GM12892 (cell line): ENCODE results near the gene ATP5ME.
A peak's percentile ranks its signal among the peaks of the same experiment; 100 is the strongest.
"Not testable (repeated sequence)": the region's sequence is repeated elsewhere in the genome, so short reads cannot be mapped to it uniquely, and the experiment has no call there.

ENCODE experiments used
- DNase-seq: peaks from one replicate; pipeline ENCODE4 v3.0.0; 2011; ENCODE audit not compliant: insufficient read length
- FAIRE-seq: peaks from 2 replicates; lab custom pipeline; 2011; peaks lifted over from hg19 to GRCh38; lab: Jason Lieb, UNC
- POLR2A ChIP-seq: IDR thresholded peaks from 2 replicates; pipeline ENCODE4 v1.6.1; 2011; ENCODE audit warnings: low read depth, low read length, control low read depth
- POLR2AphosphoS5 ChIP-seq: IDR thresholded peaks from 2 replicates; pipeline ENCODE4 v1.6.1; 2011; ENCODE audit warnings: low read depth, low read length, control low read depth
- TAF1 ChIP-seq: IDR thresholded peaks from 2 replicates; pipeline ENCODE4 v1.6.1; 2011; ENCODE audit warnings: low read depth, mild to moderate bottlenecking, control low read depth, low read length, borderline replicate concordance

The ATP5ME gene

DNA sequence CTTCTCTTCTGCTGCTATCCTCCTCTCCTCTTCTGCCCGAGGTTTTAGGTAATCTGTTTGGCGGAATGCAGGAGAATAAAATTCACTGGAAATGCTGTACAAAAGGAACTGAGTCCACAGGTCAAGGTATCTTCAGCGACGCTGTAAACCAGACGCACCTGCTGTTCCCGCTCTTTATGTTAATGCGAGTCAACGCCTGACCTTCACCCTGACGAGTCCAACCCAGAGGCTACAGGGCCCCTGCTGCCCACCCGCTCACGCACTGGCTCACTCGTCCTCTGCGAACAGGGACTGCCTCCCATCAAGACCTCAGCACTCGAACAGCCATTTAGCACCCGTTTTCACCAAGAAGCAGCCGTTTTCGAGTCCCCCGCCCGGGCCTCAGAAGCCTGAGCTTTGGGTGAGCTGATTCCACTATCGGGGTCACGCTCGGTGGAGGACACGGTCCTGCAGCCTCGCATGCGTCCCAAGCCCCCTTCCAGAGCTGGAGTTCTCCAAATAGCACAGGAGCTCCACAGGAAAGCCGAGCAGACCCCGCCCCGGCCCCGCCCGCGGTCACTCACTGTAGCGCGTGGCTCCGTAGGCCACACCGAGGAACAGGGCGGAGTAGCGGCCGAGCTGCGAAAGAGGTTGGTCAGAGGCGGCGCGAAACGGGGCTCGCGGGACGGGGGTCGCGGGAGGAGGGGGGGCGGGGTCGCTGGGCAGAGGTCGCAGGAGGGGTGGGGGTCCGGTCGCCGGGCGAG is 556 bp downstream of the ATP5ME start:
- no peak for TF ChIP-seq POLR2AphosphoS5
- TF ChIP-seq POLR2A, result no peak
- TF ChIP-seq TAF1, result no peak
- no peak for FAIRE-seq
- no peak for DNase-seq

DNA sequence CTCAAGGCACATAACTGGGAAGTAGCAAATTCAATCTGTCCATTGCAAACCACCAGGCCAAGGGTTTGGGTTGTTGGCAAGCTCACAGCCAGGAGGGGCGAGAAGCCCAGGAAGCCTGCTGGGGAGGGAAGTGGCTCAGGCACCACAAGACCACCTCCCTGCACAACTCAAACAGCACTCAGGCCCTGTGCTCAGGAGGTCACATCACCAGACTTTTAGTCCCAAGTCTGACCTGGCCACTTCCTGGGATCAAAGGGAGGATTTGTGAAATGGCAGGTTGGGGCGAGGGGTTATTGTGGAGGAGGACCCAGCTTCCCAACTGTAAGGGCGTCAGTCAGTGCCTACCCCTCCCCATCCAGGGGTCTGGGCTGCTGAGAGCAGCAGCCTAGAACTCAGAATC is 2.3 kb downstream of the ATP5ME start:
- TF ChIP-seq POLR2A (no peak), TAF1 (no peak), POLR2AphosphoS5 (no peak)
- FAIRE-seq (no peak), DNase-seq (no peak)

DNA sequence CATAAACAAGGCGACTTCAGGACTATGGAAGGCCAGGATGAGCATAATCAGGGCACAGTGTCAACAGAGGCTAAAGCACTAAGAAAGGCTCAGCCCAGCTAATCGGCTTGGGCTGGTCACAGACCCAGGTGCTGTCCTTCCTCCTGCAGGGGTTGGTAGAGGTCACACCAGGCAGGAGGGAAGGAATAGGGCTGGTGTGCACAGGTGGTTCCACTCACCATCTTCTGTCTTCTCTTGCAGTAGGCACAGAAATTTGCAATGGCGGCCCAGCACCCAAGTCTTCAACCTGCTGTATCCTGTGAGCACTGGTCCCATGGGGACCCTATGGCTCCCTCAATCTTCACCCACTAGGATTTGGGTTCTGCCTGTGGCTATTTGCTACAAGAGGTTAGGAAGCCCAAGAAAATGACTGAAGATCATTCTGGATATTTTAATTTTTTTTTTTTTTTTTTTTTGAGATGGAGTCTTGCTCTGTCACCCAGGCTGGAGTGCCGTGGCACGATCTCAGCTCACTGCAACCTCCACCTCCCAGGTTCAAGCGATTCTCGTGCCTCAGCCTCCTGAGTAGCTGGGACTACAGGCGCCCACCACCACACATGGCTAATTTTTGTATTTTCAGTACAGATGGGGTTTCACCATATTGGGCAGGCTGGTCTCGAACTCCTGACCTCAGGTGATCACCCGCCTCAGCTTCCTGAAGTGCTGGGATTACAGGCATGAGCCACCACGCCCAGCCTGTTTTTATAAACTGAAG is 4.1 kb downstream of the ATP5ME start:
- not testable (repeated sequence) for DNase-seq, FAIRE-seq
- 0 out of 2 replicates have a peak, but pooled peaks have one; percentile 37 for TF ChIP-seq POLR2AphosphoS5

DNA sequence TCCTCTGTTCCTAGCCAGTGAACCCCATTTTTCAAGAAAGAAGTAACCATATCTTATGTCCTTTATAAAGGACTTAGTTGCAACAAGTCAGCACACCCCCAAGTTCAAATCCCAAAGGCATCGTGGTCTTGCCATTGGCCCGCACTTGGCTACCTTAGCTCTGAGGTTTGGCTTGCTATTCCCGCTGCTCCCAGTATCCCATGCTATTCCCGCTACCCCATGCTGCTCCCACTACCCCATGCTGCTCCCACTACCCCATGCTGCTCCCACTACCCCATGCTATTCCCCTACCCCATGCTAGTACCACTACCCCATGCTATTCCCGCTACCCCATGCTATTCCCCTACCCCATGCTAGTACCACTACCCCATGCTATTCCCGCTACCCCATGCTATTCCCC is 5.9 kb downstream of the ATP5ME start:
- not testable (repeated sequence) for FAIRE-seq, DNase-seq

DNA sequence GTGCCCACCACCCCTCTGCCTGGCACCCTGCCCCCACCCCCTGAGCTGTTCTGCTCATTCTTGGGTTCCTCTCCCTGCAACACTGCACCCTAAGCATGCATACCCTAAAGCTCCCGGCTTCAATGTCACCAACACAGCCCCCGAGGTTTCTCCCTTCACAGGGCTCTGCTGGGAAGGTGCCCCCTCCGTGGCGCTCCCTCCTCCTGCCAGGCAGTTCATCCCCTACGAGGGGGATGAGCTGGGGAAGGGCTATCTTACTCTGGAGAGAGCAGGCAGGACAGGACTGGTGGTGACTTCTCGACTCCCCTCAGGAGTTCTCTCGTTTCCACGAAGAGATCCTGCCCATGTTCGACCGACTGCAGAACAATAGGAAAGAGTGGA is 6.5 kb downstream of the ATP5ME start:
- DNase-seq (no peak), FAIRE-seq (no peak)
- TF ChIP-seq TAF1 (no peak), POLR2A (no peak), POLR2AphosphoS5 (no peak)

DNA sequence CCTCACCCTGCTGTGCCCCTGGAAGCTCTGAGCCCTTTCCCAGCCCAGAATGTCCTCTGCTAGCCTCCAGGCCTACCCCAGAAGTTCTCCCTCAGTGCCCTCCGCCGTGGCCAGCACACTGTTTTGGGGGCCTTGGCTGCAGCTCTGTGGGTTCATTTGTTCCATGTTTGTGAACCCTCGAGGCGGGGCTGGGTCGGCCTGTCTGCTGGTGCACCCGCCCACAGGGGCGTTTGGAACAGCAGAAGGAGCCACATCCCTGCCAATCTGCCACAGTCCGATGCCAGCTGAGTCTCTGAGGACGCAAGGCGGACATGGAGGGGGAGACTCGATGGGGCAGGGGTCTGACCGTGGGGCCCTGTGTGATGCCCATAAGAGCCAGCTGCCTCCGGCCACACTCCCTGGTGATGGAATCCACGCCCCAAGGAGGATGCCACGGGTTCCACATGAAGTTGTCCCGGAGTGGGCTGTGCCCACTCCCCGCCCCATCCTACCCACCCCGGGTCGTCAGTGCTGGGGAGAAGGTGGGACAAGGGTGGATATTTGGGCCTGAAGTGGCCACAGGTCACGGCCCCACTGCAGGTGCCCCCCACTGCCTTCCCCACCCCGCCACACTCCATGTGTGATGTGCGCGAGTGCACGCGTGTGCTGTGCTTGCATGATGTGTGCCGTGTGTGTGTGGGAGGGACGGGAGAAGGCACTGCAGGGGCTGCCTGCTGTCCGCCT is 7.1 kb downstream of the ATP5ME start:
- FAIRE-seq, result no peak
- TF ChIP-seq TAF1, result no peak
- TF ChIP-seq POLR2A, result no peak
- no peak for TF ChIP-seq POLR2AphosphoS5
- no peak for DNase-seq

DNA sequence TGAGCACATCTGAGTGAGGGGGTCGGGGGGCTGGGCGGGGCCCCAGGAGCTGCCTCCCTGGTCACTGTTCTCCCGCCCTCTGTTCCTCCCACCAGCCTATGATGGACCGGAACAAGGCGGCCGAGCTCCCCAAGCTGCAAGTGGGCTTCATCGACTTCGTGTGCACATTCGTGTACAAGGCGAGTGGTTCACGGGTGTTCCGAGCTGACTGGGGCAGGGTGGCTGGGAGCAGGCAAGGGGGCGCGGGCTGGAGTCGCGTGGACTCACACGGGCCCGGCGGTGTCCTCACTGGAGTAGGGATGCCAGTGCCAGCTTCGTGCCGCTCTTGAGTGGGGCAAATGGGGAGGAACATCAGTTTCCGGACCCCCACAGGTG is 7.7 kb downstream of the ATP5ME start:
- FAIRE-seq (no peak), DNase-seq (no peak)
- TF ChIP-seq TAF1 (no peak), POLR2AphosphoS5 (no peak), POLR2A (no peak)

DNA sequence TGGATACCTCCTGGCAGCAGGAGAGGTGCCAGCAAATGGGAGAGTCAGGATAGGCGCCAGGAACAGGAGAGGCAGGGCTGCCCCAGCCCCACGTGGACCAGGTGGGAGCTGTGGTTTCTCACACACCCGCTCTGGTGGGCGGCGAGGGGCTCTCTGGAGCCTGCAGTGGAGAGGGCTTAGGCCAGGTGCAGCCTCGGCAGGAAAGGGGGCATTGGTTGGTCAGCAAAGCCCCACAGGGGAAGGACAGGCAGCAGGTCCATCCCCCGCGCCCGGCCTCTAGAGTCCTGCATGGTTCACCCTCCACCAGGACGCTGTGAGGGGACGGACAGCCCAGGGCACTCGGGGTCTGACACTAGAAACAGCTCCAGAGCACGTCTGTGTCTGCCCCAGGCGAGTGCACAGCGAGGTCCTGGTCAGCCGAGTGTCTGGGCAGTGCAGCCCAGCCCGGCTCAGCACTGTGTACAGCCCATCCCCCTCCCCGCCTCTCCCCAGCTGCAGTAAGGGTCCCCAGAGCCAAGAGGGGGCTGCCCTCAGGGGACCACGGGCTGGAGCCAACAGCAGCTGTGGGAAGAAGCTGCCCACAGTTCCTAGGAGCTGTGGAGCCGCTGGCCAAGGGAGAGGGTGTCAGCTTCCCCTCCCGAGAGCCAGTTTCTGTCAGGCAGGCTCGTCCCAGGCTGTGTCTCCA is 8.2 kb downstream of the ATP5ME start:
- DNase-seq (no peak), FAIRE-seq (no peak)
- TF ChIP-seq POLR2A, result no peak
- no peak for TF ChIP-seq POLR2AphosphoS5
- no peak for TF ChIP-seq TAF1

DNA sequence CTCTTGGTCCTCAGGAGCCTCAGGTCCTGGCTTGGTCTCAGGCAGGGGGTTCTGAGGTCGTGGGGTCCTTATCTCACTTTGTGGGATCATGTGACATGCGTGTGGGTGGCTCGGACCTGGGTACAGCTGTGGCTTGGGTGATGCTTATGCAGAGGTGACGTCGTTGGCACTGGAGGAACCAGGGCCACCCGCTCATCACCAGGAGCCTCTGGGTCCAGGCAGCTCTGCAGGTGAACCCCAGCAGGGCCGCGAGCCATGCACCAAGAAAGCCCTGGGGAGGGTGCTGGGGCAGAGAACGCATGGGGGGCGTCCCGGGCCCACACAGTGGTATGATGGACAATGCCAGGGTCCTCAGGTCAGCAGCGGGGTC is 8.7 kb downstream of the ATP5ME start:
- TF ChIP-seq TAF1 (no peak), POLR2AphosphoS5 (no peak), POLR2A (no peak)
- no peak for FAIRE-seq
- no peak for DNase-seq

DNA sequence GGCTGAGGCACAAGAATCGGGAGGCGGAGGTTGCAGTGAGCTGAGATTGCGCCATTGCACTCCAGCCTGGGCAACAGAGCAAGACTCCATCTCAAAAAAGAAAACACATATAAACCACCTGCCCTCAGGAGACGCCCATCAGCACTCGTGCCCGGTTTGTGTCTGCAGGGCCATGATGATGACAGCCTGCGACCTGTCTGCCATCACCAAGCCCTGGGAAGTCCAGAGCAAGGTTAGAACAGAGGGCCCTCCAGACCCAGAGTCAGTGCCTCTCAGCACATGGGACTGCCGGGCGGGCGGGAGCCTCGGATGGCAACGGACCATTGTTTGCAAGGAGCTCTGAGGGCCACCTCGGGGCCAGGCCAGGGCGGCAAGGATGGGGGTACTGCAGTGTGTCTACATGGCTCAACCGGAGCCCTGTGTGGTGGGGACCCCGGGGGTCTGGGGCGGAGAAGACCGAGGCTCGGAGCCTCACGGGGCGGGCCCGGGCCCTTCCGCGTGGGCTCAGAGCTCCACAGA is 9.3 kb downstream of the ATP5ME start:
- no peak for DNase-seq
- no peak for TF ChIP-seq TAF1
- no peak for TF ChIP-seq POLR2A
- no peak for TF ChIP-seq POLR2AphosphoS5
- no peak for FAIRE-seq

DNA sequence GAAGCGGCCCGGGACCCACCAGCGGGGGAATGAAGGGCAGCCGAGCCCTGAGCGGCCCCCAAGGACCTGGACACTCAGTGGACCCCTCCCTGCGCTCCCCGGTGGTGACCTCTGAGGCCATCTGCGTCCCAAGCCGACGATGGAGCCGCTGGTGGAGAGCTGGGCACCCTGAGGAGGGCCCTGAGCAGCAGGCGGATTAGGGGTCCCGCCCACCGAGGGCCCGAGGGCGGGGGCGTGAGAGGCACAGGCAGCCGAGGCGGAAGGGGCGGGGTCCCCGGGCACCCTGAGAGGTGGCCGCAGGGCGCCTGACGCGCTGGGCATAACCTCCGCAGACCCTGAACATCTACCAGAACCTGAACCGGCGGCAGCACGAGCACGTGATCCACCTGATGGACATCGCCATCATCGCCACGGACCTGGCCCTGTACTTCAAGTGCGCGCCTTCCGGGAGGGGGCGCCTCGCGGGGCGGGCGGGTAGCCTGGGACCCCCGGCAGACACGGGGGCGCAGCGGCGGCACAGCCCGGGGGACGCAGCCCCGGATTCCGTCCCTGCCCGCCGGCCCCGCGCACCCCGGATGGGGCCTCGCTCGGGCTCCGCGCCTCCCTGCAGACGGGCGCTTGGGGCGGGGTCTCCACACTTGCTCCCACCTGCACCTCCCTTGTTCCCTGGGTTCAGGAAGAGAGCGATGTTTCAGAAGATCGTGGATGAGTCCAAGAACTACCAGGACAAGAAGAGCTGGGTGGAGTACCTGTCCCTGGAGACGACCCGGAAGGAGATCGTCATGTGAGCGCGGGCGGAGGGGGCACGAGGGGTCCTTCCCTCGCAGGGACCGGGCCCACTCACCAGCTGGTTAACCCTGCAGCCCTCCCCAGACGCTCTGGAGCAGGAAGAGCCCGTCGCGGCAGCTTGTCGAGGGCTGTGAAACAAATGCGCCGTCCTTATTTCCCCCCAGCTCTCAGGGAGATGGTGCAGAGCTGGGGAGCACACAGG is 10.3 kb downstream of the ATP5ME start:
- FAIRE-seq, result no peak
- DNase-seq, result no peak
- TF ChIP-seq TAF1, result no peak
- no peak for TF ChIP-seq POLR2AphosphoS5
- no peak for TF ChIP-seq POLR2A
